RWPE1 (cell line): ENCODE data around the gene STX1A.
"Not testable (repeated sequence)": the region's sequence is repeated elsewhere in the genome, so short reads cannot be mapped to it uniquely, and the experiment has no call there.

Source experiments
- CTCF ChIA-PET: fragments of 350-600 bp; sonication (Branson Sonifier 250); formaldehyde crosslinking; extraction: SDS; loops from one replicate; lab custom pipeline; 2021; lab: Yijun Ruan, JAX
- POLR2A ChIA-PET: fragments of 400-600 bp; formaldehyde crosslinking; extraction: SDS; loops from one replicate; lab custom pipeline; 2020; ENCODE audit warnings: antibody characterized with exemption; ENCODE audit not compliant: low non-redundant PET; lab: Yijun Ruan, JAX
- DNase-seq: peaks from one replicate; pipeline ENCODE4 v3.0.0; 2012; ENCODE audit warnings: low spot score
- H3K27ac ChIP-seq: fragments of 450-650 bp; 2 replicates; pipeline ENCODE4 v1.5.1; 2017
- CTCF ChIP-seq: fragments of 450-650 bp; conservative IDR thresholded peaks from 2 replicates; pipeline ENCODE4 v1.5.1; 2017; ENCODE audit warnings: low read depth, mild to moderate bottlenecking

STX1A gene

GRCh38 chr7:73681031-73681430 lies 38.4 kb downstream of the STX1A start:
- no peak for TF ChIP-seq CTCF
- POLR2A ChIA-PET, result interaction anchor here (0.6 kb wide), 2 partner anchors 30 to 80 kb away, joined by 4 read pairs; no protein-coding TSS in a partner anchor
- peak overlapping the region; percentile 28 for H3K27ac ChIP-seq
- CTCF ChIA-PET, result no interaction called here
- no peak for DNase-seq

- ChIA-PET CTCF (no interaction called here), POLR2A (interaction anchor here (0.6 to 0.7 kb wide), 3 partner anchors 16 to 80 kb away, joined by 3 to 4 read pairs (median 4); no protein-coding TSS in a partner anchor)
- no peak for TF ChIP-seq CTCF
- DNase-seq, result no peak
- H3K27ac ChIP-seq, result no peak overlapping the region
Observed at GRCh38 chr7:73680501-73680900, 39.0 kb downstream of the STX1A start.

- no peak for DNase-seq
- POLR2A ChIA-PET, result no interaction called here
- TF ChIP-seq CTCF, result no peak
- CTCF ChIA-PET, result no interaction called here
- H3K27ac ChIP-seq, result peak overlapping the region; percentile 38
Observed at GRCh38 chr7:73679709-73680108, 39.8 kb downstream of the STX1A start.

GRCh38 chr7:73678862-73679261 lies 40.6 kb downstream of the STX1A start:
- no peak overlapping the region for H3K27ac ChIP-seq
- no peak for DNase-seq
- POLR2A ChIA-PET, result no interaction called here
- no peak for TF ChIP-seq CTCF
- CTCF ChIA-PET, result no interaction called here

GRCh38 chr7:73676062-73676461 lies 43.4 kb downstream of the STX1A start:
- H3K27ac ChIP-seq, DNase-seq: not testable (repeated sequence)
- ChIA-PET CTCF (interaction anchor here (0.6 to 1.4 kb wide), 3 partner anchors 8 to 130 kb away, joined by 3 to 5 read pairs (median 3); partner anchors contain the start of gene VPS37D), POLR2A (interaction anchor here (0.6 kb wide), 1 partner anchor 194 kb away, joined by 3 read pairs; no protein-coding TSS in a partner anchor)

- CTCF ChIA-PET, result interaction anchor here (0.6 to 1.0 kb wide), 3 partner anchors 51 to 58 kb away, joined by 3 to 4 read pairs (median 4); no protein-coding TSS in a partner anchor
Observed at GRCh38 chr7:73674468-73675124, 44.9 kb downstream of the STX1A start.

More at GRCh38 chr7:73674468-73675124, 44.9 kb downstream of the STX1A start:
- POLR2A ChIA-PET, result no interaction called here
- no peak for TF ChIP-seq CTCF
- DNase-seq, result no peak
- H3K27ac ChIP-seq, result no peak overlapping the region
